Psoas muscle (tissue), 8 donors: ENCODE data around the gene RNF112. TPM values are rescaled to one million over a fixed set of nuclear protein-coding genes. Genes with fewer than 3 reads are reported as not detected.
A peak's percentile ranks its signal among the peaks of the same experiment; 100 is the strongest.

Experiments
- ATAC-seq, 4 donors: fragments of 200-7000 bp; cut with Tn5 transposase; one replicate each; pipeline ENCODE4 v1.9.1; 2020; ENCODE audit warnings: moderate library complexity in 3 of 4, mild to moderate bottlenecking in 2 of 4
- DNase-seq, 2 donors: peaks; one replicate each; pipeline ENCODE4 v3.0.0-alpha.2; 2020
- H3K27ac ChIP-seq: fragments of 200-600 bp; one replicate; pipeline ENCODE4 v1.8.0; 2022
- H3K27me3 ChIP-seq, 3 donors: fragments of 200-600 bp in 1 of 3; one replicate each; pipeline versions ENCODE4 v1.6.1 to v1.8.0; 2013 to 2022; ENCODE audit warnings: low read length in 2 of 3, mild to moderate bottlenecking in 2 of 3, moderate library complexity in 1 of 3; ENCODE audit not compliant: insufficient read depth in 3 of 3
- H3K36me3 ChIP-seq, 2 donors: fragments of 200-600 bp in 1 of 2; one replicate each; pipeline versions ENCODE4 v1.6.1 to v1.8.0; 2013 to 2022; ENCODE audit warnings: low read depth in 1 of 2, mild to moderate bottlenecking in 1 of 2, moderate library complexity in 1 of 2; ENCODE audit not compliant: insufficient read depth in 1 of 2
- H3K4me1 ChIP-seq: fragments of 200-600 bp; one replicate; pipeline ENCODE4 v1.8.0; 2022
- H3K4me3 ChIP-seq: fragments of 200-600 bp; one replicate; pipeline ENCODE4 v1.8.0; 2022; ENCODE audit warnings: mild to moderate bottlenecking
- H3K9me3 ChIP-seq: fragments of 200-600 bp; one replicate; pipeline ENCODE4 v1.8.0; 2022
- CTCF ChIP-seq: fragments of 200-600 bp; IDR thresholded peaks from one replicate; pipeline ENCODE4 v1.8.0; 2022; ENCODE audit warnings: antibody characterized with exemption
- WGBS, 3 donors: extraction: QIAGEN DNeasy Blood & Tissue Kit; methylation state at CpG; one replicate each; pipeline versions ENCODE4 v1.1.6 to v1.1.7; 2013; 5-methylcytosine and 5-hydroxymethylcytosine counted together
- intact Hi-C, 2 donors: fragments of 100-400 bp; cut with DNase I; formaldehyde crosslinking; loops; one replicate each; pipeline versions ENCODE4 v1.11.0 to v1.14.2; 2022
- polyA plus RNA-seq, 3 donors: library from polyadenylated mRNA; stranded (reverse); fragments of 200-250 nt; gene quantifications; one replicate each; pipeline ENCODE4 v1.2.3, GENCODE V29; 2013
- total RNA-seq, 4 donors: library from RNA; stranded (reverse); fragmentation: NEBNext Ultra II Directional in 2 of 4; extraction: Animal tissue kit (Norgen Biotek cat#: 25700) in 2 of 4; gene quantifications; one replicate each; pipeline versions ENCODE4 v1.2.1 to v1.2.4, GENCODE V29; 2021 to 2023
- donor health status: healthy with polysubstance abuse.
- donor health status: DM: no; HTN: no; CAD: no; lungs with moderate emphysema.
- donor health status: Bipolar disorder and iron deficiency.
- donor health status: healthy.
- donor health status: DM: yes; HTN: yes; CAD: no.
- donor health status: DM: no; HTN: no; CAD: no.
- donor health status: DM: no; HTN: no; CAD: no.
- donor health status: DM: yes; HTN: yes; CAD: no.

The RNF112 gene
- total and polyA plus RNA-seq, 7 donors = 0.25 to 1.5 (median 1.1) TPM

- Histone ChIP-seq H3K4me3 (peak overlapping the region; percentile 90), H3K4me1 (no peaks in the 10 kb centered on the region), H3K27ac (peak overlapping the region; percentile 76), H3K36me3 (no peaks in the 10 kb centered on the region), H3K9me3 (no peaks in the 10 kb centered on the region), H3K27me3 (no peaks in the 10 kb centered on the region)
- TF ChIP-seq CTCF = no peak
- intact Hi-C loops = loop anchor here (2.0 to 10.0 kb wide), 4 partner anchors 84 to 404 kb away; no protein-coding TSS in a partner anchor
- DNase-seq (no peak), ATAC-seq (no peak)
- WGBS, 3 donors = 21 to 26% (median 23%) methylated on average over 14 of the region's 14 CpGs
These were observed 48.0 kb upstream of the RNF112 start for GRCh38 chr17:19363114-19363438.

- TF ChIP-seq CTCF = no peak
- Histone ChIP-seq H3K4me3 (no peak overlapping the region), H3K27me3 (no peaks in the 10 kb centered on the region), H3K4me1 (no peaks in the 10 kb centered on the region), H3K9me3 (no peaks in the 10 kb centered on the region), H3K36me3 (no peaks in the 10 kb centered on the region), H3K27ac (no peak overlapping the region)
- ATAC-seq = no peak
- peak in 1 of 2 donors; percentile 41 for DNase-seq
- intact Hi-C loops = loop anchor here (2.0 to 10.0 kb wide), 4 partner anchors 83 to 403 kb away; no protein-coding TSS in a partner anchor
- 40 to 51% (median 49%) methylated on average over 6 of the region's 6 CpGs for WGBS, 3 donors
These were observed 47.5 kb upstream of the RNF112 start for GRCh38 chr17:19363460-19364035.

DNA sequence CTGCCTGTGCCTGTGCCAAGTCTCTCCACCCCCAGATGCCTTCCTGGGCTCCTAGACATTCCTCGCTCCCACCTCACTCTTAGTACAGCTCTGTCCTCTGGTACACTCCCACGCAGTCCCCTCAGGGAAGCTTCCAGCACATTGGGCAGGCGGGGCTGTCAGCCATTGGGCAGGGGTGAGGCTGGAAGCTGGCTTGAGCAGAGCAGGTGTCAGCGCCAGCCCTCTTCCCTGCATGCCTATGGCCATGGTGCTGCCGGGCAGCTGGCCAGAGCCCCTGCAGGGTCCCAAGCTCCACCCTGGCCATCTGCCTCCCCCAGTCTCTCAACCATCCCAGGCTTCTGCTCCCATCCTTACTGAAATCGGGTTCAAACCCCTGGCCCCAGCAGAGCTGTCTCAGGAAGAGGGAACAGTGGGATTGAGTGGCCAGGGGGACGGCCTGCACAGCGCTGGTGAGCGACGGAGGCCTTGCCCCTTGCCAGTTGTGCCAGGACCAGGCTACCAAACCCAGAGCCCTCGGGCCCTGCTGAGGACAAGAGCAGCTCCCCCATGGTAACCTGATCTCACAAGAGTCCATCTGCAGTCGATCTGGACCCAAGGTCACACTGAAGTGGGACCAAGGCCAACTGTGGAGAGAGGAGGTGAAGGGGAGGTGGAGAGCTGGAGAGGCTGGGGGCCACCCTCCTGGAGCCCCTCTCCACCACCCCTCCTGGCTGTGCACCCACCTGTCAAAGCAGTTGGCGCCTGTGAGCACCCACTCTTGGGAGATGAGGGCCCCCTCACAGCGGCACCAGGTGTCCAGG lies 46.1 kb upstream of the RNF112 start:
- Histone ChIP-seq H3K27me3 (no peaks in the 10 kb centered on the region), H3K27ac (no peak overlapping the region), H3K4me1 (no peaks in the 10 kb centered on the region), H3K9me3 (no peaks in the 10 kb centered on the region), H3K4me3 (no peak overlapping the region), H3K36me3 (no peaks in the 10 kb centered on the region)
- 56 to 63% (median 61%) methylated on average over 13 to 14 of the region's 14 CpGs for WGBS, 3 donors
- intact Hi-C loops = loop anchor here in 1 of 2 donors (10.0 kb wide), 1 partner anchor 400 kb away; no protein-coding TSS in a partner anchor
- ATAC-seq = no peak
- DNase-seq = peak in 1 of 2 donors; percentile 49
- no peak for TF ChIP-seq CTCF

GRCh38 chr17:19365499-19365817 lies 45.6 kb upstream of the RNF112 start:
- ATAC-seq = no peak
- 75 to 96% (median 79%) methylated on average over 4 of the region's 4 CpGs for WGBS, 3 donors
- no peak for TF ChIP-seq CTCF
- intact Hi-C loops = loop anchor here in 1 of 2 donors (10.0 kb wide), 1 partner anchor 399 kb away; no protein-coding TSS in a partner anchor
- Histone ChIP-seq H3K27ac (no peak overlapping the region), H3K36me3 (no peaks in the 10 kb centered on the region), H3K4me1 (no peaks in the 10 kb centered on the region), H3K4me3 (no peak overlapping the region), H3K27me3 (no peaks in the 10 kb centered on the region), H3K9me3 (no peaks in the 10 kb centered on the region)
- no peak for DNase-seq
